SK-N-SH (cell line): ENCODE measurements around the gene UMODL1. TPM values are rescaled to one million over a fixed set of nuclear protein-coding genes. Genes with fewer than 3 reads are reported as not detected.

Experiments
- CTCF ChIA-PET: fragments of 300-600, 350-600 bp; formaldehyde crosslinking; extraction: SDS; loops from one replicate; lab custom pipeline; 2021; lab: Yijun Ruan, JAX
- POLR2A ChIA-PET: fragments of 350-600 bp; sonication (Branson Sonifier 250); formaldehyde crosslinking; extraction: SDS; loops from one replicate; lab custom pipeline; 2020; ENCODE audit warnings: antibody characterized with exemption, inconsistent platforms; lab: Yijun Ruan, JAX
- DNase-seq: peaks from one replicate; pipeline ENCODE4 v3.0.0; 2012
- H2AFZ ChIP-seq: fragments of 200-600 bp; sonication (generic); 2 replicates; pipeline ENCODE4 v1.8.1; 2016; ENCODE audit warnings: antibody characterized with exemption, mild to moderate bottlenecking, low read depth
- H3F3A ChIP-seq: fragments of 200-600 bp; sonication (generic); replicated peaks from 2 replicates; pipeline ENCODE3; 2016; ENCODE audit warnings: antibody characterized with exemption, mild to moderate bottlenecking; ENCODE audit not compliant: insufficient read depth
- H3K27ac ChIP-seq, 2 experiments: fragments of 200-500 bp in 1 of 2; fragments of 200-600 bp in 1 of 2; sonication (Bioruptor generic) in 1 of 2; sonication (generic), shearing (Covaris generic) in 1 of 2; 2 replicates each; pipeline versions ENCODE4 v1.5.1 to v1.6.1; 2014 to 2016; ENCODE audit warnings: low read depth in 2 of 2, inconsistent platforms in 1 of 2, low read length in 1 of 2, mild to moderate bottlenecking in 1 of 2, mixed read lengths in 1 of 2
- H3K27me3 ChIP-seq: fragments of 200-600 bp; sonication (generic), shearing (Covaris generic); 2 replicates; pipeline ENCODE4 v1.6.1; 2016; ENCODE audit warnings: mixed run types; ENCODE audit not compliant: insufficient read depth
- H3K36me3 ChIP-seq, 2 experiments: fragments of 200-500 bp in 1 of 2; fragments of 200-600 bp in 1 of 2; sonication (Bioruptor generic) in 1 of 2; sonication (generic) in 1 of 2; replicated peaks in 1 of 2; 2 replicates each; pipeline versions ENCODE3 to v1.5.1; 2014 to 2016; ENCODE audit warnings: low read length in 1 of 2, mild to moderate bottlenecking in 1 of 2; ENCODE audit not compliant: insufficient read depth in 2 of 2, control insufficient read depth in 1 of 2
- H3K4me1 ChIP-seq, 2 experiments: fragments of 200-500 bp in 1 of 2; fragments of 200-600 bp in 1 of 2; sonication (Bioruptor generic) in 1 of 2; sonication (generic), shearing (Covaris generic) in 1 of 2; 2 replicates each; pipeline versions ENCODE4 v1.5.1 to v1.6.1; 2014 to 2016; ENCODE audit warnings: low read depth in 1 of 2, low read length in 1 of 2, mixed run types in 1 of 2; ENCODE audit not compliant: insufficient read depth in 2 of 2, control insufficient read depth in 1 of 2
- H3K4me2 ChIP-seq: fragments of 200-600 bp; sonication (generic), shearing (Covaris generic); 2 replicates; pipeline ENCODE4 v1.6.1; 2017; ENCODE audit warnings: mixed run types
- H3K4me3 ChIP-seq, 2 experiments: fragments of 200-500 bp in 1 of 2; fragments of 200-600 bp in 1 of 2; sonication (Bioruptor generic) in 1 of 2; sonication (generic), shearing (Covaris generic) in 1 of 2; 2 replicates each; pipeline versions ENCODE4 v1.5.1 to v1.8.1; 2014 to 2016; ENCODE audit warnings: low read depth in 2 of 2, inconsistent platforms in 1 of 2, low read length in 1 of 2, mild to moderate bottlenecking in 1 of 2, mixed read lengths in 1 of 2, moderate library complexity in 1 of 2
- H3K79me2 ChIP-seq: fragments of 200-600 bp; sonication (generic); 2 replicates; pipeline ENCODE4 v1.8.1; 2017; ENCODE audit warnings: mild to moderate bottlenecking; ENCODE audit not compliant: insufficient read depth
- H3K9ac ChIP-seq: fragments of 200-600 bp; sonication (generic); 2 replicates; pipeline ENCODE4 v1.6.1; 2017; ENCODE audit warnings: mixed run types
- H3K9me2 ChIP-seq: fragments of 200-600 bp; sonication (generic); 2 replicates; pipeline ENCODE4 v1.6.1; 2017; ENCODE audit warnings: mixed run types
- H3K9me3 ChIP-seq: fragments of 200-600 bp; sonication (generic); 2 replicates; pipeline ENCODE4 v1.6.1; 2017; ENCODE audit warnings: mixed run types, mild to moderate bottlenecking, moderate library complexity
- H4K20me1 ChIP-seq: fragments of 200-600 bp; sonication (generic); 2 replicates; pipeline ENCODE4 v1.6.1; 2017; ENCODE audit warnings: mild to moderate bottlenecking, mixed run types; ENCODE audit not compliant: insufficient read depth
- CHD2 ChIP-seq: fragments of 150-350 bp; IDR thresholded peaks from 2 replicates; pipeline ENCODE4 v1.6.1; 2018; ENCODE audit warnings: low read length; ENCODE audit not compliant: partially characterized antibody
- EZH2phosphoT487 ChIP-seq: fragments of 200-600 bp; sonication (generic); IDR thresholded peaks from 2 replicates; pipeline ENCODE4 v1.6.1; 2017; ENCODE audit warnings: low read depth, mixed run types, mild to moderate bottlenecking, antibody characterized with exemption, moderate library complexity, borderline replicate concordance
- MAX ChIP-seq: IDR thresholded peaks from 2 replicates; pipeline ENCODE4 v1.4.0; 2012; ENCODE audit warnings: low read depth
- MEF2A ChIP-seq: IDR thresholded peaks from 2 replicates; pipeline ENCODE4 v1.4.0; 2012; ENCODE audit warnings: low read depth, borderline replicate concordance
- NFIC ChIP-seq: IDR thresholded peaks from 2 replicates; pipeline ENCODE4 v1.4.0; 2012; ENCODE audit warnings: borderline replicate concordance
- POLR2AphosphoS5 ChIP-seq: IDR thresholded peaks from 2 replicates; pipeline ENCODE4 v1.6.1; 2012; ENCODE audit warnings: low read depth, low read length
- RFX5 ChIP-seq: IDR thresholded peaks from 2 replicates; pipeline ENCODE4 v1.6.1; 2012; ENCODE audit warnings: mild to moderate bottlenecking, improper control_type of control experiment, low read length
- RXRA ChIP-seq: IDR thresholded peaks from 2 replicates; pipeline ENCODE4 v1.4.0; 2012; ENCODE audit warnings: low read depth, mild to moderate bottlenecking, borderline replicate concordance
- SIN3A ChIP-seq: IDR thresholded peaks from 2 replicates; pipeline ENCODE4 v1.6.1; 2012; ENCODE audit warnings: low read depth, mild to moderate bottlenecking, low read length, moderate library complexity, borderline replicate concordance
- TAF1 ChIP-seq: IDR thresholded peaks from 2 replicates; pipeline ENCODE4 v1.6.1; 2012; ENCODE audit warnings: low read depth, mild to moderate bottlenecking, low read length, moderate library complexity, borderline replicate concordance
- TCF12 ChIP-seq: IDR thresholded peaks from 2 replicates; pipeline ENCODE4 v1.4.0; 2012
- ZBTB33 ChIP-seq: IDR thresholded peaks from 2 replicates; pipeline ENCODE4 v1.4.0; 2012; ENCODE audit warnings: low read depth, borderline replicate concordance
- WGBS: methylation state at CpG from one replicate; pipeline ENCODE4 v1.1.6; 2017; ENCODE audit warnings: low lambda C conversion rate; 5-methylcytosine and 5-hydroxymethylcytosine counted together
- polyA plus RNA-seq, 3 experiments: library from polyadenylated mRNA; depleted of rRNA; stranded (reverse); fragments of >200 nt; gene quantifications; 2 replicates each; pipeline ENCODE4 v1.2.3, GENCODE V29; 2012
- TF ChIP-seq, protein P1 (sequence below): fragments of 150-350 bp; IDR thresholded peaks from 2 replicates; pipeline ENCODE4 v1.6.1; 2016; ENCODE audit warnings: mild to moderate bottlenecking, low read depth, low read length
- TF ChIP-seq, protein P2 (sequence below): fragments of 150-350 bp; IDR thresholded peaks from 2 replicates; pipeline ENCODE4 v1.6.1; 2017; ENCODE audit warnings: antibody characterized with exemption, low read length, low read depth, borderline replicate concordance
- TF ChIP-seq, protein P3 (sequence below): IDR thresholded peaks from 2 replicates; pipeline ENCODE4; 2012

UMODL1 gene
- polyA plus RNA-seq, 1 of the 3 experiments (the other 2 are of a cell fraction), result not detected

DNA sequence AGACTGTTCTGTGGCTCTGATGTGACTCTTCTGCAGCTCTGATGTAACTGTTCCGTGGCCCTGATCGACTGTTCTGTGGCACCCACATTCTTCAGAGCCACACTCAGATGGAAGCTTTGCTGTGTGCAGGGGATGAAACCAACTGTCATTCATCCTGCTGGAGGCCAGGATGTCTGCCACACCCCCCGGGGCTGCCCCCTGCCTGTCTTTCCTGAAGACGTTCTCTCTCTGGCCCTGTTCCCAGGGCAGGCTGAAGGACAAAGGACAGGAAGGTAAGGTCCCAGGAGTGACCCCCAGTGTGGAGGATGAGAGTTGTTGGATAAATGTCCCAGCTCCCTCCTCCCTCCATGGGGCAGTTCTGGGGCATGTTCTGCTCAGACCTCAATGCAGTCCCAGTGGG is 29.4 kb upstream of the UMODL1 start:
- Histone ChIP-seq H3K27me3 (no peaks in the 10 kb centered on the region), H3K4me3 (no peak overlapping the region), H3K4me1 (peaks cover 0 to 12% of the 10 kb centered on the region in 2 experiments; a peak in 2 of 4 replicates), H3K9me2 (no peaks in the 10 kb centered on the region), H3K27ac (no peak overlapping the region), H3K79me2 (no peaks in the 10 kb centered on the region), H3K9ac (no peak overlapping the region), H2AFZ (no peak overlapping the region), H3F3A (peaks cover 3% of the 10 kb centered on the region), H3K36me3 (no peaks in the 10 kb centered on the region), H3K4me2 (peak overlapping the region; percentile 58; the same call in 1 of the 2 replicates), H3K9me3 (no peaks in the 10 kb centered on the region), H4K20me1 (no peaks in the 10 kb centered on the region)
- no peak for DNase-seq
- WGBS, result 64% methylated on average over 3 of the region's 4 CpGs
- ChIA-PET CTCF (no interaction called here), POLR2A (no interaction called here)
- TF ChIP-seq TCF12, result no peak
- TF ChIP-seq RXRA, result no peak
- TF ChIP-seq SIN3A, result no peak
- TF ChIP-seq, protein P1, sequence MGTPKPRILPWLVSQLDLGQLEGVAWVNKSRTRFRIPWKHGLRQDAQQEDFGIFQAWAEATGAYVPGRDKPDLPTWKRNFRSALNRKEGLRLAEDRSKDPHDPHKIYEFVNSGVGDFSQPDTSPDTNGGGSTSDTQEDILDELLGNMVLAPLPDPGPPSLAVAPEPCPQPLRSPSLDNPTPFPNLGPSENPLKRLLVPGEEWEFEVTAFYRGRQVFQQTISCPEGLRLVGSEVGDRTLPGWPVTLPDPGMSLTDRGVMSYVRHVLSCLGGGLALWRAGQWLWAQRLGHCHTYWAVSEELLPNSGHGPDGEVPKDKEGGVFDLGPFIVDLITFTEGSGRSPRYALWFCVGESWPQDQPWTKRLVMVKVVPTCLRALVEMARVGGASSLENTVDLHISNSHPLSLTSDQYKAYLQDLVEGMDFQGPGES, result no peak
- no peak for TF ChIP-seq TAF1
- TF ChIP-seq, protein P2, sequence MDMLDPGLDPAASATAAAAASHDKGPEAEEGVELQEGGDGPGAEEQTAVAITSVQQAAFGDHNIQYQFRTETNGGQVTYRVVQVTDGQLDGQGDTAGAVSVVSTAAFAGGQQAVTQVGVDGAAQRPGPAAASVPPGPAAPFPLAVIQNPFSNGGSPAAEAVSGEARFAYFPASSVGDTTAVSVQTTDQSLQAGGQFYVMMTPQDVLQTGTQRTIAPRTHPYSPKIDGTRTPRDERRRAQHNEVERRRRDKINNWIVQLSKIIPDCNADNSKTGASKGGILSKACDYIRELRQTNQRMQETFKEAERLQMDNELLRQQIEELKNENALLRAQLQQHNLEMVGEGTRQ, result no peak
- TF ChIP-seq CHD2, result no peak
- TF ChIP-seq MEF2A, result no peak
- TF ChIP-seq ZBTB33, result no peak
- no peak for TF ChIP-seq POLR2AphosphoS5
- TF ChIP-seq NFIC, result no peak
- TF ChIP-seq MAX, result no peak
- TF ChIP-seq RFX5, result no peak
- TF ChIP-seq, protein P3, sequence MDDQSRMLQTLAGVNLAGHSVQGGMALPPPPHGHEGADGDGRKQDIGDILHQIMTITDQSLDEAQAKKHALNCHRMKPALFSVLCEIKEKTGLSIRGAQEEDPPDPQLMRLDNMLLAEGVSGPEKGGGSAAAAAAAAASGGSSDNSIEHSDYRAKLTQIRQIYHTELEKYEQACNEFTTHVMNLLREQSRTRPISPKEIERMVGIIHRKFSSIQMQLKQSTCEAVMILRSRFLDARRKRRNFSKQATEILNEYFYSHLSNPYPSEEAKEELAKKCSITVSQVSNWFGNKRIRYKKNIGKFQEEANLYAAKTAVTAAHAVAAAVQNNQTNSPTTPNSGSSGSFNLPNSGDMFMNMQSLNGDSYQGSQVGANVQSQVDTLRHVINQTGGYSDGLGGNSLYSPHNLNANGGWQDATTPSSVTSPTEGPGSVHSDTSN, result no peak
- no peak for TF ChIP-seq EZH2phosphoT487
